8988T (cell line): ENCODE results near the gene PLEKHG5.

ENCODE experiments used
- DNase-seq: peaks from one replicate; pipeline ENCODE4 v3.0.0; 2011

PLEKHG5 gene

DNA sequence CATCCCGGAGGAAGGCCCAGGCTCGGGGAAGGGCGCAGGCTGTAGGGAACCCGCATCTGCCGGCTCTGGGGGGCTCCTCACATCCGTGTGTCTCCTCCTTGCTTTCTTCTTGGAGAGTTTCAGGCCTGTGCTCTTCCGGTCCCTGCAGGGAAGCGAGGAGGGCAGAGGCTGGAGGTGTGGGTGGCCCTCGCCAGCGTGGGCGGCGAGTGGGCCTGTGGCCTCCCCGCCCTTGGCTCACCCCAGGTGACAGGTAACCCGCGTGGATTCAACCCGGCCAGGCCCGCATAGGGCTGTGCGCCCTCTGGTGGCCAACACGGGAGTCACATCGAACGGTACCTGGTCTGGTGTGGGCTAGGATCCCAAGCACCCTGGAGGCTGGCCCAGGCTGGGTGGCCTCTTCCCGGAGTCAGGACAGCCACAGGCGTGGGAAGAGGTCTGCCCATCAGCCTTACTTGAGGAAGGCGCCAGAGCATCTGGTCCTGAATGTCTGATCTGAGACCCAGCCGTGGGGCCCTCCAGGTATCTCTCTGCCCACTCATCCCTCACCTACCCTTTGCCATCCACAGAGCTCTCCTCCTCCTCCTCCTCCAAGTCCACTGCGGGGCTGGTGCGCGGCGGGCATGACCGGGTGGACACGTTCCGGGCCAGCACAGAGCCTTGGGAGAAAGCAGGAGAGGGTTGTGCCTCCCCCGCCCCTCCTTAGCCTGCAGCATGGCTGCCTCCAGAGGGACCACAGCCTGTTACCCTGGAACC lies 15.9 kb downstream of the PLEKHG5 start:
- peak; percentile 89 for DNase-seq

DNA sequence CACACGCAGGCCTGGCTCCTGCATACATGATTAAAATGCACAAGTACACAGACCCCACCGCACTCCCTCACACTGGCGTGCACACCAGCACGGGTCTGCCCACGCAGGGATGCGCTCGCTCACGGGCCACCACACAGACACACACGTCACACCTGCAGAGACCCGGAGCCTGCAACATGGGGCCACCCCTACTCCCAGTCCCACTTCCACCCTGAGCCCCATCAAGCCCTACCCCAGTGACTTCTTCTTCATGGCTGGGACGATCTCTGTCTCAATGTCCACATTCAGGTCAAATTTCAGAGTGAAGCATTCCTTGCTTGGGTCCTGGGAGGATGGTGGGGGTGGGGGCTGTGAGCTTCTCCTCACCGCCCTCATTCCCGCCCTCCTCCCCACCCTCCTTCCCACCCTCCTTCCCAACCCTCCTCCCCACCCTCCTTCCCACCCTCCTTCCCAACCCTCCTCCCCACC lies 16.6 kb downstream of the PLEKHG5 start:
- no peak for DNase-seq

DNA sequence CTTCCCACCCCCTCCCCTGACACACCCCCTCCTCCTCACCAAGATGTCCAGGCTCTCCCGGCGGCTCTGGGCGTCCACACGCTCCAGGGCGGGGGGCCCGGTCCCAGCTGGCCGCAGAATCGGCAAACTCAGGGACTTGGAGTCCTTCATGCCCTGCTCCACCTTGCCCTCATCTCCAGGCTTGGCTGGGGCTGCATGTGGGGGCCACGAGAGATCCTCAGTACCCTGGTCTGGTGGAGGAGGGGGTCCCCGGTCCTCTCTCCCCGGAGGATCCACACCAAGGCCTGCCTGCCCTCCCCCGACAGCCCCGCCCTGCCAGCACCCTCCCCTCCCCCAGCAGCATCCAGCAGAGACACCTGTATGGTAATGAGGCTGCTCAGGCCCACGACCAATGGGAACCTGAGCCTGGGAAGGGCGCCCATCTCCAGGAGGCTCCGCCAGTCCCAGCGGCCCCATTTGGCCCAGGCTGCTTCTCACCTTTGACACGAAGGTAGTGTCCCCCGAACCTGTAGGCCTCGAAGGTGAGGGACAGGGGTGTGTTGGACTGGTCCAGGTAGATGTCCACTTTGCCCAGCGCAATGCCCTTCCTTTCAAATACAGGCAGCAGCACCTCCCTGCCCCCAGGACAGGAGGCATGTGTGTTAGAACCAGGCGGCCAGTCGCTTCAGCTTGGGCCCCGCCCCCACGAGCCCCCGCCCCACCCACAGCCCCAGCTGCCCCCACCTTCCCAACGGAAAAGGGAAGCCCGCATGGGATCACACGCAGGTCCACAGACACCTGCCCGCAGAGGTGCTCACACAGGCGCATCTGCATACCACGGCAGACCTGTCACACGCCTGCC lies 17.3 kb downstream of the PLEKHG5 start:
- no peak for DNase-seq

DNA sequence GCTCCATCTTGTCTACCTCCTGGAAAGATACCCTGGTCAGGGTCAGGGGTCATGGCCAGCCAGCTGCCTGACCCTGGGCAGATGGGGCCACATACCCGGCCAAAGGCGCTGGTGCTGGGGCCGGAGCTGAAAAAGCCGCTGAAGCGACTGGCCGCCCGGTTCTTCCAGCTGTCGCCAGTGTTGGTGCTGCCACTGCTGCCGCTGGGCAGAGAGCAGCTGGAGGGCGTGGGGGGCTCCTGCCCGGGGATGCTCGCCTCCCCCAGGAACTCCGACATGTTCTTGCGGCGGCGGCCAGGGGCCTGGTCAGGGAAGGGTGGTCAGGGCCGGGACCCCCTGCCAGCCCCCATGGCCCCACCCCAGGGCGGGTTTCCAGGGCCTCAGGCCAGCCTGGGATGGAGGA lies 18.3 kb downstream of the PLEKHG5 start:
- DNase-seq = no peak

DNA sequence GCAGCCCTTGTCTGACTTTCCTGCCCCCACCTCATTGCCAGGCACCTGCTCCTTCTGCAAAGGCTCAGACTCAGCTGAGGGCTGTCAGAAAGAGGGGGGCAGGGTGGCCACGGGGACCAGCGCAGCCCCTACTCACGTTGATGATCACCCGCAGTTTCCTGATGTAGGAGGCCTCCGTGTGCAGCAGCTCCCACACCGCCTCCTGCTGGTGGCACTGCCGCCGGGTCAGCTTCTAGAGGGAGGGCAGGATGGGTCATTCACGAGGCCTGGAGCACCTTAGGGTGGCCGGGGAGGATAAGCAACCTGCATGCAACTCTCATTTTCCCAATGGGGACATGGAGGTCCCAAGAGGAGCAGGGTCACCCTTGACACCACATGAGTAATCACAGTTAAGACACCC lies 19.1 kb downstream of the PLEKHG5 start:
- DNase-seq = no peak

DNA sequence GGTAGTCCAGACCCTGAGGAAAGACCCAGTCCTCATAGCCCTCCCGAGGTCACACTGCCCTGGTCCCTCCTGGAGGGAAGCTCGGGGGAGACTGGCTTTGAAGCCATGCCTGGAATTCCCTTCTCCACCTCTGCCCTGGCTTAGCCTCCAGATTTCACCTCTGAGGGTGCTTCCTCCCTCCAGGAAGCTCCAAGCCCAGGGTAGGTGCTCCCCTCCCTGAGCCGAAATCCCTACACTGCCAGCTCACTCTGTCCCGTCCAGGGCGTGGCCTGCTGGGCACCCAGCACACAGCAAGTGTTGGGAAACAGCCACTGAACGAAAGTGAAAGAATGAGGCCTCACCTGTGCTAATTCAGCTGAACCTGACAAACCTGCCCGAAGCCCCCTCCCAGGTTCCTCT lies 19.5 kb downstream of the PLEKHG5 start:
- no peak for DNase-seq

DNA sequence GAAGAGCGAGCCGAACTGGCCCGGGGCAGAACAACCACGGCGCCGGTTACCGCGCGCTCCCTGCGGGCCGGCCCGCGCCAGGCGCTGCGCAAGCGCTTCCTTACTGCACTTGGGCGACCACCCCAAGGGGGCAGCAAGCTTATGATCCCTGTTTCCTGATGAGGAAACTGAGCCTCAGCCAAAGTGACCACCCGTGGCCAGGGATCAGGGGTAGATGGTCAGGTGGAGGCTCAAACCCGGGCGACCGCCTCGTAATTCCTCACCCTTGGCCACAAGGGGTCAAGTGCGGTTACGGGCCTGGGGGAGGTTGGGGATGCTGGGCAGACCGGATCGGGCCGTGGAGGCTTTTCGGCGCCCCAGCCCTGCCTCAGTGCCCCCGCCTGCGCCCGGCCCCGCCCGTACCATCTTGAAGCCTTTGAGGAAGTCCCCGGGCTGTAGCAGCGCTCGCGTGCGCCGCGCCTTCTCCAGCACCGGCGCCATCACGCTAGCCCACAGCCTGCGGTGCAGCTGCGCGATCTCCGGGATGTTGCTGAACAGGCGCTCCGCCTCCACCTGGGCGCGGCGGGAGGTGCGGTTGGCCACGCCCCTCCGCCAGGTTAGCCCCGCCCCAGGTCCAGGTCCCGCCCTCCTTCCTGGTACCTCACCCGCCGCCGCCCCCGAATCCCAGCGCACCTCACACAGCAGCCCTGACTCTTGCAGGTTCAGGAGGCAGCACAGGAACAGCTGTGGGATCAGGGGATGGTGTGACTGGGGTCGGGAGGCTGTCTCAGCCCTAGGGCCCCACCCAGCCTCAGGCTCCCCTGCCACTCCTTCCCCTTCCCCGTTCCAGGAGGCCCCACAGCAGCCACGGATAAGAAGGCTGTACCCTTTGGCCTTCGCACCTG lies 20.1 kb downstream of the PLEKHG5 start:
- DNase-seq = no peak

DNA sequence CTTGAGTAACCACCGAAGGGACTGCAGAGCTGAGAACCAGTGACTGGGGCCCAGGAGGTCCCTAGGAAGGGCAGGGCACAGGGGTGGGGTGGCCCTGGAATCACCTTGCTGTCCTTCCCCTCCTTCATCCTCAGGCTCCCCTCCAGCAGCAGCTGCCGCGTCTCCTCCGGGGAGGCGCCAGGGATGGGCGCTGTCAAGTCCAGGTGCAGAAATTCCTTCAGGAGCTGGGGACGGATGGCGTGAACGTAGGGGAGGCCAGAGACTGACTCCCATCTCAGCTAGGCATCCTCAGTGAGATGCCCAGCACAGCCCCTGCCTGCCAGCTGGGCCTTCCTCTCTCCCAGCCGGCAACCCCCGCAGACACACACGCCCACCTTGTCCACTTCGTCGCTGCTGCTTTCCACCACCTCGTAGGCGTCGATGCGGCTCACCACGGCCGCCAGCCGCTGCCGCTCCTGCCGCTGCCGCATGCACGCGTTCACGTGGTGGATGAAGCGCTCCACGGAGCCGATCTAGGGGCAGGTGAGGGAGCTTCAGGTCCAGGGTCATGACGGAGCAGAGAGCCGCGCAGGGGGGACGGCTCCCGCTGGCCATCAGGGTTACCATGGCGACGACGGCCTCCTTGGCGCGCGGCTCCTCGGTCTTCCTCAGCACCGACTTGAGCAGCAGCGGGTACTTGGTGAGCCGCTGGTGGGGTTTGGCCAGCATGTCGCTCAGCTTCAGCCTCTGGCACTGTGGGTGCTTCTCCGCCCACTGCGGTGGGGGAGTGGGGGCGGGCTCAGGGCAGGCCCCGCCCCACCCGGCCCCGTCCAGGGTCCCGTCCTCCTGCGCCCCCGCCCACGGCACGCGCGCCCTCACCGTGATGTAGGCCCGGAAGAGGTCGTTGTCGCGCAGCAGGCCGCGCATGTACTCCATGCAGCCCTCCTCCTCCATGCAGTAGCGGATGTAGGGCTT lies 21.1 kb downstream of the PLEKHG5 start:
- DNase-seq = no peak

DNA sequence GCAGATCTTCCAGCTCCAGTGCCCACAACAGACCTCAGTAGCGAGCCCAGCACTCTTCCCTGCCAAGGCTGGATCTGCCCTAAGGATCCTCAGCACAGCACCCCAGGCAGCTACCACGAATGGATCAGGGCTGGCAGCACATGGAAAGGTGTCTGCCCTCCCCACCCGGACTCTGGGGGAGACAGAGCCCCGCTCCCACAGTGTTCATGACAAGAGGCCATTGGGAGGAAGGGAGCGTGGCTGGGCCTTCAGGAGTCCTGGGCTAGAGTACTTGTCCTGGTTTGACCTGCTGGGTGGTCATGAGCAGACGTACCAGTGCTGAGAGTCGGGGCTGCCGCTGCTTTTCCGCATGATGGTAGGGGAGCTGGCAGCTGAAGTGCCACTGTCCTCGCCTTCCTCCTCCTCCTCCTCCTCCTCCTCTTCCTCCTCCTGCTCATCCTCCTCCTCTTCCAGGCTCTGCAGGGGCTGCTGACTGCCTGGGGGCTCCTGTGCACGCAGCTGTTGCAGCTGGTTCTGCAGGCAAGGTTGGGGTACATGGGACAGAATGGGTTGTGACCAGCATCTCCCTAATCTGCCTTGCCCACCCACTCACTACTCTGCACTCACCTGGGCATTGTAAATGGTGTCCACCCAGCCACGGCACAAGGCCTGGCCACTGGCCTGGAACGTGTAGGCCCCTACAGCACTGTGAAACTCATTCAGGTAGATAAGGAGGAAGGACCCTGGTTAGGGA lies 22.6 kb downstream of the PLEKHG5 start:
- no peak for DNase-seq

DNA sequence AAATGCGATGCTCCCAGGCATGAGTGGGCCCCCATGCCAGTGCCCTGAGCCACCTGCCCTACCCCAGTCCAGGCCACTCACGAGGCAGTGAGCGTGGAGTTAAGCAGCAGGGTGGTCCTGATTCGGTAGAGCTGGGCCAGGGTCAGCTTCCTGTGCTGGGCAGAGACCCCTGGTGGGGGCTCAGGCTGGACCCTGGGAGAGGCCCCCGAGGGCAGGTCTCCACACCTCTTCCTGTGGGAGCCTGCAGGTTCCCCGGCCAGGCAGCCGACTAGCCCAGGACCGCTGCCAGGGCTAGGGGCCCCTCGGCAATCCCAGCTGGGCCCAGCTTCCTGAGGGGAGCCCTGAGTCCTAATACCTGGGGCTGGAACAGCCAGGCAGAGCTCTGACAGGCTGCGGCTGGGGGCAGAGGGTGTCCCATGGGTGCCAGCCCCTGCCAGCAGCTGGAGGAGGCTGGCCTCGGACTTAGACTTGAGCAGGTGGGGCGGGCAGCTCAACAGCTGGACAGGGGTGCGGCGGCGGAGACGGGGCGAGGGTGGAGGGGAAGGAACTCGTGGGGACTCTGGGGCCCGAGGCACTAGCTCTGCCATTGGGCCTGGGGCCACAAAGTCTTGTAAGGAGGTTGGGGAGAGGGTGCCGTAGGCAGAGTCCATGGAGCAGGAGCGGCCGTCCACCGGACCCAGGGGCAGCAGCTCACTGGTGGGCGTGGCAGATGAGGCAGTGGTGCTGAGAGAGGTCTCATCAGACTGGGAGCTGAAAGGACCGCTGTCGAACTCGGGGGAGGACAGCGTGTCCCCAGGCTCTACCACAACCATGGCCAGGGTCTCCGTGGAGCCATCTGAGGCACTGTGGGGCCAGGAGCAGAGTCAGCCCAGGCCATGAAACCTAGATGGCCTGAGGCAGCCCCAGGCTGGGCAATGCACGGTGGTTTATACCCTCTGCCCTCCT lies 23.5 kb downstream of the PLEKHG5 start:
- no peak for DNase-seq

DNA sequence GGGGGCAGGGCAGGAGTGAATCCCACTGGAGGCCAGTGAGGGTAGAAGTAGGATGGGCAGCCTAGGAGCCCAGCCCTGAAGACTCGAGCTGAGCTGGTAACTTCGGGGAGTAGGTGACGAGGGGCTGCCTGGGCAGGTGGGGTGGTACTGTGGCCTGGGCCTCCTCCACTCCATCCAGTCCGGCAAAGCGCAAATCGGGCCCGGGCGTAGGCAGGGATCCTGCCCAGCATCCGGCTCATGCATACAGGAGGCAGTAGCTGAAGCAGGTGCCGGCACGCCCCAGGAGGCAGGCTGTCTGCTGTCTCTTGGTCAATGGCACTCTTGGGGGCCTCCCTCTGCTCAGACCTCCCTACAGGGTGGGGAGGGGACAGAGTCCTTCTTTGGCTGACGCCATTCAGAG lies 24.2 kb downstream of the PLEKHG5 start:
- DNase-seq = no peak

DNA sequence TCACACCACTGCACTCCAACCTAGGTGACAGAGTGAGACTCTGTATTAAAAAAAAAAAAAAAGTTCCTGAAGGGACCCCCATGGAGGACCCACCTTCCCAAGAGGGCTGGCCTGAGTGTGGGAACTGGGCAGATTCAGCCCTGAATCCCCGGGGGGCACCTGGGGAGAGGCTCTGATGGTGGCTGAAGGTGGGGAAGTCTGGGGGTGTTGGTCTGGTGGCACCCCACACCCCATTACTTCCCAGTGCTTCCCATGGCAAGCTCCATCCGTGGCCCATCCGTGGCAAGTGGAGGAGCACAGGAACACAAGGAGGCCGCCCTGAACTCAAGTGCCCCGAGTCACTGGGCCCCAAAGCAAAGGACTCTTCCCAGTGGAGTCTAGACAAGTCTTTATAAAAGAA lies 24.7 kb downstream of the PLEKHG5 start:
- DNase-seq = no peak

DNA sequence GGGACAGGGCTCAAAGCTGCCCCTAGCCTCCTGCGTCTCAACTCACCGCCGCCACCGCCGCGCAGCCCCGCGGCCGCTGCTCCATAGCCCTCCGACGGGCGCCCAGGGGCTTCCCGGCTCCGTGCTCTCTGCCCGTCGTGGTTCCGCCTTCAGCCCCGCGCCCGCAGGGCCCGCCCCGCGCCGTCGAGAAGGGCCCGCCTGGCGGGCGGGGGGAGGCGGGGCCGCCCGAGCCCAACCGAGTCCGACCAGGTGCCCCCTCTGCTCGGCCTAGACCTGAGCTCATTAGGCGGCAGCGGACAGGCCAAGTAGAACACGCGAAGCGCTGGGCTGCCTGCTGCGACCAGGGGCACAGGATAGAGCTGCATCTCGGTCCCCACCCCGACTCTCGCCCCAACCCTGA lies 25.4 kb downstream of the PLEKHG5 start, which contains the start of gene TNFRSF25:
TSS of gene TNFRSF25 (minus strand) at position 151 of the 400 bp plus-strand sequence. CDS start at position 85, 66 bp downstream.
- no peak for DNase-seq

DNA sequence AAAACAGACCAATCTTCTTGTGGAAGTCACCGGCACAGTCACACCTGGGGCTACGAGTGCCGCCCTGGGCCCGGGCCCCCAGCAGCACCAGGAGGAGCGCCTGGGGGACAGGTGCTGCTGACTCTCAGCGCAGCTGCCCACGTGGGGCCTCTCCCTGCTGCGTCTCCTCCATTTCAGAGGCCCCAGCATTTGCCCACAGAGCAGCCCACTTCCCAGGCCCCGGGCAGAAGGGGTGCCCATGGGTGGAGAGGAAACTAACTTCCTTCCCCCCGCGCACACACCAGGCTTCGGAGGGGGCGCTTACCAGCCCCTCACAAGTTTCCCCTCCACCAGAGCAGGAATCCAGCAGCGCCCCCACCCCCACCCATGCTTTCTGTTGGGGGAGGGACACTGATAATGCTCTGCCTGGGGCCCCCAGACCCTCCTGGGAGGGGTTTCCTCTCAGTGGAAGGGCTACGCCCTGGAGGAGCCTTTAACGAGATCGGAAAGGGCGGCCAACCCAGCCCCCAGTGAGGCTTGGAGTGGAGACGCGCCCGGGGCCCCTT lies 25.9 kb downstream of the PLEKHG5 start:
- DNase-seq = no peak

DNA sequence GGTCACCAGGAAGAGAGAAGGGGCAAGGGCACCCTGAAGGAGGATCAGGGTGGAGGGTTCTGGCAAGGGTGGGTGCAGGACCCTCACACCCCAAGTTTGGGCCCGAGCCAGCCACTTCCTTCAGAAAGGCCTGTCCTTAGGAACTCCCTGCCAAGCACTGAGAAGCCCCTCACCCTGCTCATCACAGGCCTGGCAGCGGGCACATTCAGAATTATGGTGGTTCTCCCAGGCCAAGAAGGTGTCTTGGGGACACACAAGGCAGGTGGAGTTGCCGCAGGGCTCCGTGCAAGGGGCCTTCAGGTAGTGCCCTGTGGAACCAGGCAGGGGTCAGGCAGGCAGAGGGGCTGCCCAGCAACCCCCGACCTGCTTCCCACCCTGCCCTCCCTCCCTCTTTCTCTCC lies 26.6 kb downstream of the PLEKHG5 start:
- no peak for DNase-seq

DNA sequence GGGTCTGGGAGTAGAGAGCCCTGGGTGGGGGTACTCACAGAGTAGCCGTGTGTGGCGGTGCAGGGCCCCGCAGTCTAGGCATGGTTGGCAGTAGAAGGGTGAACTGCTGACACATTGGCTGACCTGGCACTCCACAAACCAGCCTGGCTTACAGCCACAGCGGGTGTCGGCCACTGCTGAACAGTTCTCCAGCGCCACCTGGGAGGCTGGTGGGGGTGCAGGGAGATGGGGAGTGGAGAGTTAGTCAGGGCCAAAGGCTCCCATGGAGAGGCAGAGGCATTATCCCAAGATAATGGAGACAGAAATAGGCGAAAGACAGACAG lies 27.0 kb downstream of the PLEKHG5 start:
- no peak for DNase-seq

DNA sequence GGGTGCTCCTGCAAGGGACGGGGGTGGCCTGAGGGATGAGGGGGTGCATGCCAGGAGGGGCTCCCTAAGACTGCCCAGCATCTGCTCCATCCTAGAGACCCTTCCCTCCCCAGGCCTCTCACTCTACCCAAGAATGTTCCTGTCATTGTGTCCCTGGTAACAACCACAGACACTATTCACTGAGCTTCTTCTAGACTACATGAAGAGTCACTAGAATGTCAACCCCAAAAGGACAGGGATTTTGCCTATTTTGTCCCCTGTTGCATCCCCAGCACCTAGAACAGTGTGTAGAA lies 28.4 kb downstream of the PLEKHG5 start:
- no peak for DNase-seq

DNA sequence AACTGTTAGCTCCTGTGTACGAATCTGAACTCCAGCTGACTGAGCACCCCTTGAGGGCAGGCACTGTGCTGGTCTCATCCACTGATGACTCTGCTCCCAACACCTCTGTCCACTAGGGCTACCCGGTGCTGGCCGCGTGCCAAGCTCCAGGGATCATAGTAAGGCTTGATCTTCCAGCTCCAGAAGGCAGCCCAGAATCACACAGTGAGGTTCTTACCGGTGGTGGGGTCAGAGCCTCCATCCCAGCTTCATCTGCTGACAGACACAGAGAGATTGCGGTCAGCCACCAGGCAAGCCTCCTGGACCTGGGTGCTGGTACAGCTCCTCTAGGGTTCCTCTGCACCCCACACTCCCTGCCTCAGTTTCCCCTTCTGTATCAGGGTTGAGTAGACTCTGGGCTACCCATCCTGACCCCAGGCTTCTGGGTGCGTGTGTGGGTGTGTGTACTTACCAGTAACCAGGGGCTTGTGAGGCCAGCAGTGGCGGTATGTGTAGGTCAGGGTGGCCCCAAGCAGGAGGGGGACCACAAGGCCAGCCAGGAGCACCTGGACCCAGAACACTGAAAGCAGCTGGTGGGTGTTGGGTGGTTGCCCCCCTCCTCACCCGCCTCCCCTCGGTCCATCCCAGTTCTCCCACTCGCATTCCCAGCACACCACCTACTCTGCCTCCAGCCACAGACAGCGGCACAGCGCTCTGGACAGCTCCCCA lies 28.9 kb downstream of the PLEKHG5 start:
- DNase-seq = no peak
